WTC11 (cell line): ENCODE data around the gene IVNS1ABP.

Experiments
- JAZF1 ChIP-seq: fragments of 250-450 bp; sonication (Bioruptor Pico); IDR thresholded peaks from 2 replicates; pipeline ENCODE4 v1.9.0; 2021; ENCODE audit warnings: moderate library complexity, mild to moderate bottlenecking, inconsistent platforms
- NR2C2 ChIP-seq: sonication (generic); formaldehyde crosslinking; IDR thresholded peaks from 2 replicates; pipeline ENCODE4 v1.8.0; 2022; ENCODE audit warnings: mild to moderate bottlenecking, missing genetic modification reagents
- RELA ChIP-seq: sonication (generic); formaldehyde crosslinking; IDR thresholded peaks from 2 replicates; pipeline ENCODE4 v1.8.1; 2022; ENCODE audit warnings: missing genetic modification reagents, mild to moderate bottlenecking, borderline replicate concordance
- TF ChIP-seq, protein P1 (sequence below): fragments of 200-600 bp; IDR thresholded peaks from 2 replicates; pipeline ENCODE4 v1.8.0; 2022; ENCODE audit warnings: antibody characterized with exemption
- TF ChIP-seq, protein P2 (sequence below): sonication (generic); formaldehyde crosslinking; IDR thresholded peaks from 2 replicates; pipeline ENCODE4 v1.8.1; 2023; ENCODE audit warnings: mild to moderate bottlenecking, missing genetic modification reagents, borderline replicate concordance
- TF ChIP-seq, protein P3 (sequence below): sonication (generic); formaldehyde crosslinking; IDR thresholded peaks from 2 replicates; pipeline ENCODE4 v1.8.0; 2022; ENCODE audit warnings: mild to moderate bottlenecking, missing genetic modification reagents
- TF ChIP-seq, protein P4 (sequence below): sonication (generic); formaldehyde crosslinking; IDR thresholded peaks from 2 replicates; pipeline ENCODE4 v1.8.1; 2023; ENCODE audit warnings: mild to moderate bottlenecking, missing genetic modification reagents, moderate library complexity

DNA sequence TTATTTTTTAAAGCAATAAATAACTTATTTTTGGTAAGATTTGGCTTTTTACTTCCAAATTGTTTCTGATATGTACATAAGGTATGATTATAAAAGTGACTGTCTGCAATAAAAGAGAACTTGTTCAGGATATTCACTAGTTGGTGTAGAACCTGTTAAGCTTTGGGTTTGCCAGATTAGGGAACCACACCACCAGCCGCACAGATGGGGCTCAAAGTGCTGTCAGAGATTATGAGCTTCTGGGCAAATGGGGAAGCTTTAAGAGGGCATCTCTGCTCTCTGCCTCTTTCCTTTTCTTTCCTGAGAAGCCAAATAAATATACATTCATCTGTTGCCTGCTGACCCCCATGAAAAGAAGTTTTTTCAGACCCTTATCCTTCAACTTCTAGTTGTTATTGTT lies 25.4 kb downstream of the IVNS1ABP start:
- no peak for TF ChIP-seq JAZF1 (CRISPR knock-in tag)
- TF ChIP-seq NR2C2 (CRISPR knock-in tag), result no peak
- TF ChIP-seq, protein P1, sequence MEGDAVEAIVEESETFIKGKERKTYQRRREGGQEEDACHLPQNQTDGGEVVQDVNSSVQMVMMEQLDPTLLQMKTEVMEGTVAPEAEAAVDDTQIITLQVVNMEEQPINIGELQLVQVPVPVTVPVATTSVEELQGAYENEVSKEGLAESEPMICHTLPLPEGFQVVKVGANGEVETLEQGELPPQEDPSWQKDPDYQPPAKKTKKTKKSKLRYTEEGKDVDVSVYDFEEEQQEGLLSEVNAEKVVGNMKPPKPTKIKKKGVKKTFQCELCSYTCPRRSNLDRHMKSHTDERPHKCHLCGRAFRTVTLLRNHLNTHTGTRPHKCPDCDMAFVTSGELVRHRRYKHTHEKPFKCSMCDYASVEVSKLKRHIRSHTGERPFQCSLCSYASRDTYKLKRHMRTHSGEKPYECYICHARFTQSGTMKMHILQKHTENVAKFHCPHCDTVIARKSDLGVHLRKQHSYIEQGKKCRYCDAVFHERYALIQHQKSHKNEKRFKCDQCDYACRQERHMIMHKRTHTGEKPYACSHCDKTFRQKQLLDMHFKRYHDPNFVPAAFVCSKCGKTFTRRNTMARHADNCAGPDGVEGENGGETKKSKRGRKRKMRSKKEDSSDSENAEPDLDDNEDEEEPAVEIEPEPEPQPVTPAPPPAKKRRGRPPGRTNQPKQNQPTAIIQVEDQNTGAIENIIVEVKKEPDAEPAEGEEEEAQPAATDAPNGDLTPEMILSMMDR, result no peak
- TF ChIP-seq, protein P2, sequence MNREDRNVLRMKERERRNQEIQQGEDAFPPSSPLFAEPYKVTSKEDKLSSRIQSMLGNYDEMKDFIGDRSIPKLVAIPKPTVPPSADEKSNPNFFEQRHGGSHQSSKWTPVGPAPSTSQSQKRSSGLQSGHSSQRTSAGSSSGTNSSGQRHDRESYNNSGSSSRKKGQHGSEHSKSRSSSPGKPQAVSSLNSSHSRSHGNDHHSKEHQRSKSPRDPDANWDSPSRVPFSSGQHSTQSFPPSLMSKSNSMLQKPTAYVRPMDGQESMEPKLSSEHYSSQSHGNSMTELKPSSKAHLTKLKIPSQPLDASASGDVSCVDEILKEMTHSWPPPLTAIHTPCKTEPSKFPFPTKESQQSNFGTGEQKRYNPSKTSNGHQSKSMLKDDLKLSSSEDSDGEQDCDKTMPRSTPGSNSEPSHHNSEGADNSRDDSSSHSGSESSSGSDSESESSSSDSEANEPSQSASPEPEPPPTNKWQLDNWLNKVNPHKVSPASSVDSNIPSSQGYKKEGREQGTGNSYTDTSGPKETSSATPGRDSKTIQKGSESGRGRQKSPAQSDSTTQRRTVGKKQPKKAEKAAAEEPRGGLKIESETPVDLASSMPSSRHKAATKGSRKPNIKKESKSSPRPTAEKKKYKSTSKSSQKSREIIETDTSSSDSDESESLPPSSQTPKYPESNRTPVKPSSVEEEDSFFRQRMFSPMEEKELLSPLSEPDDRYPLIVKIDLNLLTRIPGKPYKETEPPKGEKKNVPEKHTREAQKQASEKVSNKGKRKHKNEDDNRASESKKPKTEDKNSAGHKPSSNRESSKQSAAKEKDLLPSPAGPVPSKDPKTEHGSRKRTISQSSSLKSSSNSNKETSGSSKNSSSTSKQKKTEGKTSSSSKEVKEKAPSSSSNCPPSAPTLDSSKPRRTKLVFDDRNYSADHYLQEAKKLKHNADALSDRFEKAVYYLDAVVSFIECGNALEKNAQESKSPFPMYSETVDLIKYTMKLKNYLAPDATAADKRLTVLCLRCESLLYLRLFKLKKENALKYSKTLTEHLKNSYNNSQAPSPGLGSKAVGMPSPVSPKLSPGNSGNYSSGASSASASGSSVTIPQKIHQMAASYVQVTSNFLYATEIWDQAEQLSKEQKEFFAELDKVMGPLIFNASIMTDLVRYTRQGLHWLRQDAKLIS (CRISPR knock-in tag), result no peak
- TF ChIP-seq, protein P3, sequence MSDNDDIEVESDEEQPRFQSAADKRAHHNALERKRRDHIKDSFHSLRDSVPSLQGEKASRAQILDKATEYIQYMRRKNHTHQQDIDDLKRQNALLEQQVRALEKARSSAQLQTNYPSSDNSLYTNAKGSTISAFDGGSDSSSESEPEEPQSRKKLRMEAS (CRISPR knock-in tag), result no peak
- no peak for TF ChIP-seq RELA
- TF ChIP-seq, protein P4, sequence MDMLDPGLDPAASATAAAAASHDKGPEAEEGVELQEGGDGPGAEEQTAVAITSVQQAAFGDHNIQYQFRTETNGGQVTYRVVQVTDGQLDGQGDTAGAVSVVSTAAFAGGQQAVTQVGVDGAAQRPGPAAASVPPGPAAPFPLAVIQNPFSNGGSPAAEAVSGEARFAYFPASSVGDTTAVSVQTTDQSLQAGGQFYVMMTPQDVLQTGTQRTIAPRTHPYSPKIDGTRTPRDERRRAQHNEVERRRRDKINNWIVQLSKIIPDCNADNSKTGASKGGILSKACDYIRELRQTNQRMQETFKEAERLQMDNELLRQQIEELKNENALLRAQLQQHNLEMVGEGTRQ (CRISPR knock-in tag), result no peak
